Brain microvascular endothelial cell (primary cell): ENCODE measurements around the gene SH3BGR.

Source experiments
- DNase-seq: peaks from one replicate; pipeline ENCODE4 v3.0.0-alpha.2; 2020
- H3K27ac ChIP-seq: fragments of 250-450 bp; sonication (Bioruptor Pico); 2 replicates; pipeline ENCODE4 v1.5.1; 2020; ENCODE audit warnings: mild to moderate bottlenecking, moderate library complexity
- H3K27me3 ChIP-seq: fragments of 250-450 bp; sonication (Bioruptor Pico); replicated peaks from 2 replicates; pipeline ENCODE4 v1.5.1; 2020; ENCODE audit warnings: mild to moderate bottlenecking
- H3K36me3 ChIP-seq: fragments of 250-450 bp; sonication (Bioruptor Pico); replicated peaks from 2 replicates; pipeline ENCODE4 v1.5.1; 2020; ENCODE audit warnings: mild to moderate bottlenecking
- H3K4me3 ChIP-seq: 2 replicates; pipeline ENCODE4 v1.5.1; 2011; ENCODE audit warnings: low read depth, mild to moderate bottlenecking, control low read depth, low read length, moderate library complexity
- CTCF ChIP-seq: IDR thresholded peaks from 2 replicates; pipeline ENCODE4 v1.5.1; 2011; ENCODE audit warnings: low read depth, mild to moderate bottlenecking, moderate library complexity, low read length, control low read depth, inconsistent platforms; ENCODE audit errors: missing control alignments
- in situ Hi-C: cut with HindIII; loops from 2 replicates; pipeline ENCODE4 v1.10.0; 2017; ENCODE audit warnings: low sequenced_read_pairs, low pct_ligation_motif_present

The SH3BGR gene

GRCh38 chr21:39546522-39546921 is 94.8 kb downstream of the SH3BGR start:
- Histone ChIP-seq H3K36me3 (no peaks in the 10 kb centered on the region), H3K27ac (no peak overlapping the region), H3K27me3 (no peaks in the 10 kb centered on the region), H3K4me3 (no peak overlapping the region)
- in situ Hi-C loops: no loop called here
- DNase-seq: no peak
- TF ChIP-seq CTCF: no peak

GRCh38 chr21:39552856-39553255 is 101.1 kb downstream of the SH3BGR start:
- H3K4me3 ChIP-seq: no peak overlapping the region
- in situ Hi-C loops: no loop called here
- no peak for TF ChIP-seq CTCF
- H3K27me3 ChIP-seq: no peaks in the 10 kb centered on the region
- no peak for DNase-seq
- no peaks in the 10 kb centered on the region for H3K36me3 ChIP-seq
- H3K27ac ChIP-seq: no peak overlapping the region

GRCh38 chr21:39553331-39553730 is 101.6 kb downstream of the SH3BGR start:
- no peaks in the 10 kb centered on the region for H3K36me3 ChIP-seq
- in situ Hi-C loops: no loop called here
- no peak for DNase-seq
- TF ChIP-seq CTCF: no peak
- H3K27ac ChIP-seq: no peak overlapping the region
- no peak overlapping the region for H3K4me3 ChIP-seq
- H3K27me3 ChIP-seq: no peaks in the 10 kb centered on the region

- H3K27ac ChIP-seq: no peak overlapping the region
- H3K36me3 ChIP-seq: no peaks in the 10 kb centered on the region
- no peak overlapping the region for H3K4me3 ChIP-seq
- DNase-seq: no peak
- in situ Hi-C loops: no loop called here
- H3K27me3 ChIP-seq: no peaks in the 10 kb centered on the region
- TF ChIP-seq CTCF: no peak
Measured at GRCh38 chr21:39555911-39556590, 104.3 kb downstream of the SH3BGR start.

GRCh38 chr21:39559511-39559910 is 107.7 kb downstream of the SH3BGR start:
- no peaks in the 10 kb centered on the region for H3K36me3 ChIP-seq
- TF ChIP-seq CTCF: no peak
- in situ Hi-C loops: no loop called here
- DNase-seq: no peak
- no peak overlapping the region for H3K4me3 ChIP-seq
- H3K27me3 ChIP-seq: no peaks in the 10 kb centered on the region
- H3K27ac ChIP-seq: no peak overlapping the region

- in situ Hi-C loops: no loop called here
- TF ChIP-seq CTCF: no peak
- no peak for DNase-seq
Measured at GRCh38 chr21:39561140-39561539, 109.4 kb downstream of the SH3BGR start.

More at GRCh38 chr21:39561140-39561539, 109.4 kb downstream of the SH3BGR start:
- Histone ChIP-seq H3K4me3 (no peak overlapping the region), H3K36me3 (no peaks in the 10 kb centered on the region), H3K27ac (no peak overlapping the region), H3K27me3 (no peaks in the 10 kb centered on the region)
